Heart right ventricle (tissue), 16 donors: ENCODE measurements around the gene ODAD4. TPM values are rescaled to one million over a fixed set of nuclear protein-coding genes. Genes with fewer than 3 reads are reported as not detected.
"Not testable (repeated sequence)": the region's sequence is repeated elsewhere in the genome, so short reads cannot be mapped to it uniquely, and the experiment has no call there.

Source experiments
- ATAC-seq, 8 donors: fragments of 200-7000 bp; cut with Tn5 transposase; one replicate each; pipeline ENCODE4 v1.9.1; 2020; ENCODE audit warnings: mild to moderate bottlenecking in 8 of 8, moderate library complexity in 8 of 8, moderate number of reproducible peaks in 1 of 8
- DNase-seq, 2 donors: peaks; one replicate each; pipeline ENCODE4 v3.0.0-alpha.2; 2020
- H3K27ac ChIP-seq, 10 donors: fragments of 200-600 bp; sonication (generic) in 2 of 10; one replicate each; pipeline versions ENCODE4 v1.5.0 to v1.8.0; 2020 to 2022; ENCODE audit warnings: mild to moderate bottlenecking in 3 of 10
- H3K27me3 ChIP-seq, 7 donors: fragments of 200-600 bp; one replicate each; pipeline ENCODE4 v1.8.0; 2021 to 2022; ENCODE audit warnings: mild to moderate bottlenecking in 2 of 7
- H3K36me3 ChIP-seq, 9 donors: fragments of 200-600 bp; sonication (generic) in 1 of 9; one replicate each; pipeline versions ENCODE4 v1.5.0 to v1.8.0; 2020 to 2022; ENCODE audit warnings: mild to moderate bottlenecking in 2 of 9
- H3K4me1 ChIP-seq, 9 donors: fragments of 200-600 bp; sonication (generic) in 1 of 9; one replicate each; pipeline versions ENCODE4 v1.5.0 to v1.8.0; 2020 to 2022; ENCODE audit warnings: mild to moderate bottlenecking in 4 of 9
- H3K4me3 ChIP-seq, 10 donors: fragments of 200-600 bp; sonication (generic) in 2 of 10; one replicate each; pipeline versions ENCODE4 v1.5.0 to v1.8.0; 2020 to 2022; ENCODE audit warnings: mild to moderate bottlenecking in 7 of 10, moderate library complexity in 2 of 10
- H3K9me3 ChIP-seq, 11 donors: fragments of 200-600 bp in 10 of 11; sonication (generic) in 2 of 11; one replicate each; pipeline versions ENCODE4 v1.5.0 to v1.8.0; 2013 to 2022; ENCODE audit warnings: mild to moderate bottlenecking in 2 of 11, control low read depth in 1 of 11, moderate library complexity in 1 of 11
- CTCF ChIP-seq, 9 donors: fragments of 200-600 bp; sonication (generic) in 2 of 9; IDR thresholded peaks; one replicate each; pipeline versions ENCODE4 v1.5.0 to v1.8.0; 2021 to 2022; ENCODE audit warnings: antibody characterized with exemption in 9 of 9, mild to moderate bottlenecking in 5 of 9, moderate library complexity in 1 of 9
- WGBS, 2 donors: extraction: QIAGEN DNeasy Blood & Tissue Kit; methylation state at CpG; one replicate each; pipeline ENCODE4 v1.1.7; 2013; ENCODE audit warnings: inconsistent platforms in 1 of 2; 5-methylcytosine and 5-hydroxymethylcytosine counted together
- intact Hi-C, 10 donors: fragments of 100-400 bp; cut with DNase I; formaldehyde crosslinking; loops; one replicate each; pipeline versions ENCODE4 v1.11.1 to v1.14.2; 2022
- polyA plus RNA-seq, 2 donors: library from polyadenylated mRNA; stranded (reverse); fragments of 200-250 nt; gene quantifications; one replicate each; pipeline ENCODE4 v1.2.3, GENCODE V29; 2013
- total RNA-seq, 10 donors: library from RNA; stranded (reverse); fragmentation: NEBNext Ultra II Directional in 3 of 10; extraction: Animal tissue kit (Norgen Biotek cat#: 25700) in 3 of 10; gene quantifications; one replicate each; pipeline versions ENCODE4 v1.2.1 to v1.2.4, GENCODE V29; 2021 to 2023
- donor health status: Arrhythmogenic right ventricular cardiomyopathy.
- donor health status: ischemic (EF 13 %, LVEDD 7.1; RV severe dilation, severe dysfunction).
- donor health status: healthy with polysubstance abuse.
- donor health status: DM: no; HTN: yes; CAD: no.
- donor health status: DM: no; HTN: no; CAD: no.
- donor health status: ischemic (EF 25% LVEDD 6.9; RV normal size, moderate dysfunction).
- donor health status: ischemic (EF 25% LVEDD 5.7; RV mildly dilated, moderate dysfunction).
- donor health status: healthy.
- donor health status: DM: yes; HTN: yes; CAD: no.
- donor health status: Ischemic cardiomyopathy.
- donor health status: ischemic (EF 35%, LVEDD 5.7; RV mildly dilated, moderate dysfunction).
- donor health status: nonischemic (EF 11% LVEDD 7.7; RV severe dilation, severe dysfunction).
- donor health status: DM: yes; HTN: yes; CAD: no.
- donor health status: PGD.
- donor health status: ischemic (EF 29% LVEDD 5.4; RV normal size, mild dysfunction).
- donor health status: nonischemic (EF 23%, LVEDD 6.1; RV moderate dilation, normal function).

ODAD4 gene
- total and polyA plus RNA-seq, 12 donors = 0.23 to 1.6 (median 0.69) TPM

GRCh38 chr17:42010898-42011516, 80.6 kb downstream of the ODAD4 start:
- peaks cover 0 to 98% (median 94%) of the 10 kb centered on the region in 9 donors for H3K4me1 ChIP-seq
- peak overlapping the region in 4 of 10 donors; percentile 7 to 38 (median 34) for H3K27ac ChIP-seq

GRCh38 chr17:42012363-42012762, 81.9 kb downstream of the ODAD4 start:
- peaks cover 0 to 89% (median 85%) of the 10 kb centered on the region in 9 donors for H3K4me1 ChIP-seq

More at GRCh38 chr17:42010898-42011516, 80.6 kb downstream of the ODAD4 start:
- Histone ChIP-seq H3K4me3 (no peak overlapping the region), H3K9me3 (no peaks in the 10 kb centered on the region), H3K36me3 (peaks cover 0 to 15% (median 0%) of the 10 kb centered on the region in 9 donors), H3K27me3 (no peaks in the 10 kb centered on the region)
- no peak for ATAC-seq
- no peak for TF ChIP-seq CTCF (IDR thresholded peaks at IDR 0.05)
- DNase-seq = no peak
- intact Hi-C loops = loop anchor here in 1 of 10 donors (5.0 kb wide), 1 partner anchor 44 kb away; the partner anchor contains the start of gene CNP
- 95 to 97% methylated on average over 3 of the region's 3 CpGs for WGBS, 2 donors

GRCh38 chr17:42013740-42014139, 83.3 kb downstream of the ODAD4 start:
- H3K27me3 ChIP-seq, H3K9me3 ChIP-seq, ATAC-seq, DNase-seq, H3K4me3 ChIP-seq: not testable (repeated sequence)
- WGBS, 2 donors = 92 to 93% methylated on average over 12 of the region's 12 CpGs
- peaks cover 0 to 89% (median 82%) of the 10 kb centered on the region in 9 donors for H3K4me1 ChIP-seq
- peak overlapping the region in 4 of 10 donors; percentile 3 to 54 (median 18) for H3K27ac ChIP-seq
- H3K36me3 ChIP-seq = peaks cover 0 to 15% (median 0%) of the 10 kb centered on the region in 9 donors
- intact Hi-C loops = loop anchor here in 1 of 10 donors (5.0 kb wide), 1 partner anchor 46 kb away; the partner anchor contains the start of gene CNP

More at GRCh38 chr17:42012363-42012762, 81.9 kb downstream of the ODAD4 start:
- H3K4me3 ChIP-seq, DNase-seq, ATAC-seq, H3K27me3 ChIP-seq, H3K9me3 ChIP-seq: not testable (repeated sequence)
- 82 to 85% methylated on average over 4 of the region's 4 CpGs for WGBS, 2 donors
- H3K27ac ChIP-seq = peak overlapping the region in 1 of 10 donors; percentile 54
- intact Hi-C loops = loop anchor here in 1 of 10 donors (5.0 kb wide), 1 partner anchor 45 kb away; the partner anchor contains the start of gene CNP
- H3K36me3 ChIP-seq = peaks cover 0 to 15% (median 0%) of the 10 kb centered on the region in 9 donors

Other genes with a start within 250 kb of the ODAD4 start
- 1,000 to 10,000 TPM; 1,115 to 1,330 (median 1,284) TPM for gene EIF1, start 241.7 kb upstream of the ODAD4 start, total RNA-seq
- gene EIF1, start 241.7 kb upstream of the ODAD4 start, polyA plus RNA-seq = 1,000 to 10,000 TPM in 1 of 2 donors, 100 to 1,000 TPM in 1; 551 to 1,123 TPM
- not detected for gene GAST, start 218.3 kb upstream of the ODAD4 start, total RNA-seq
- gene GAST, start 218.3 kb upstream of the ODAD4 start, polyA plus RNA-seq = not detected
- under 1 TPM in 1 of 10 donors, not detected in 9; 0.18 TPM for gene HAP1, start 196.0 kb upstream of the ODAD4 start, total RNA-seq
- under 1 TPM in 1 of 2 donors, not detected in 1; 0.03 TPM for gene HAP1, start 196.0 kb upstream of the ODAD4 start, polyA plus RNA-seq
- 100 to 1,000 TPM; 113 to 217 (median 156) TPM for gene JUP, start 143.9 kb upstream of the ODAD4 start, total RNA-seq
- gene JUP, start 143.9 kb upstream of the ODAD4 start, polyA plus RNA-seq = 10 to 100 TPM; 80.2 to 95.8 TPM
- gene P3H4, start 118.7 kb upstream of the ODAD4 start, total RNA-seq = 1 to 10 TPM; 2.0 to 7.5 (median 3.8) TPM
- gene P3H4, start 118.7 kb upstream of the ODAD4 start, polyA plus RNA-seq = 1 to 10 TPM; 5.6 to 7.3 TPM
- 10 to 100 TPM in 4 of 10 donors, 1 to 10 TPM in 6; 4.8 to 31.8 (median 8.7) TPM for gene FKBP10, start 117.6 kb upstream of the ODAD4 start, total RNA-seq
- gene FKBP10, start 117.6 kb upstream of the ODAD4 start, polyA plus RNA-seq = 10 to 100 TPM; 27.8 to 29.3 TPM
- gene NT5C3B, start 94.4 kb upstream of the ODAD4 start, total RNA-seq = 10 to 100 TPM; 14.5 to 25.0 (median 20.5) TPM
- 10 to 100 TPM; 42.1 to 48.5 TPM for gene NT5C3B, start 94.4 kb upstream of the ODAD4 start, polyA plus RNA-seq
- gene KLHL10, start 92.8 kb upstream of the ODAD4 start, total RNA-seq = under 1 TPM in 4 of 10 donors, not detected in 6; 0.12 to 0.25 (median 0.18) TPM
- under 1 TPM in 1 of 2 donors, not detected in 1; 0.01 TPM for gene KLHL10, start 92.8 kb upstream of the ODAD4 start, polyA plus RNA-seq
- gene KLHL11, start 65.2 kb upstream of the ODAD4 start, total RNA-seq = 1 to 10 TPM; 2.1 to 4.9 (median 3.6) TPM
- 1 to 10 TPM; 1.4 TPM for gene KLHL11, start 65.2 kb upstream of the ODAD4 start, polyA plus RNA-seq
- 10 to 100 TPM; 22.0 to 42.2 (median 25.2) TPM for gene ACLY, start 11.7 kb upstream of the ODAD4 start, total RNA-seq
- gene ACLY, start 11.7 kb upstream of the ODAD4 start, polyA plus RNA-seq = 10 to 100 TPM; 12.1 to 27.0 TPM
- 10 to 100 TPM; 19.4 to 42.7 (median 26.2) TPM for gene CNP, start 36.2 kb downstream of the ODAD4 start, total RNA-seq
- 10 to 100 TPM; 17.2 to 25.6 TPM for gene CNP, start 36.2 kb downstream of the ODAD4 start, polyA plus RNA-seq
- 10 to 100 TPM; 68.8 to 90.0 (median 80.5) TPM for gene DNAJC7, start 86.8 kb downstream of the ODAD4 start, total RNA-seq
- 100 to 1,000 TPM in 1 of 2 donors, 10 to 100 TPM in 1; 93.7 to 121 TPM for gene DNAJC7, start 86.8 kb downstream of the ODAD4 start, polyA plus RNA-seq
- gene NKIRAS2, start 89.5 kb downstream of the ODAD4 start, total RNA-seq = 10 to 100 TPM; 50.1 to 64.1 (median 57.2) TPM
- gene NKIRAS2, start 89.5 kb downstream of the ODAD4 start, polyA plus RNA-seq = 10 to 100 TPM; 51.4 to 61.2 TPM
- 1 to 10 TPM in 3 of 10 donors, under 1 TPM in 7; 0.46 to 1.2 (median 0.88) TPM for gene C17orf113, start 120.0 kb downstream of the ODAD4 start, total RNA-seq
- 1 to 10 TPM in 1 of 2 donors, under 1 TPM in 1; 0.26 to 1.2 TPM for gene C17orf113, start 120.0 kb downstream of the ODAD4 start, polyA plus RNA-seq
- gene ZNF385C, start 167.9 kb downstream of the ODAD4 start, total RNA-seq = under 1 TPM in 9 of 10 donors, not detected in 1; 0.16 to 0.56 (median 0.24) TPM
- under 1 TPM; 0.09 to 0.29 TPM for gene ZNF385C, start 167.9 kb downstream of the ODAD4 start, polyA plus RNA-seq
- 1 to 10 TPM; 2.2 to 8.4 (median 4.0) TPM for gene DHX58, start 182.1 kb downstream of the ODAD4 start, total RNA-seq
- gene DHX58, start 182.1 kb downstream of the ODAD4 start, polyA plus RNA-seq = 10 to 100 TPM in 1 of 2 donors, 1 to 10 TPM in 1; 3.4 to 16.9 TPM
- gene KAT2A, start 190.8 kb downstream of the ODAD4 start, total RNA-seq = 10 to 100 TPM in 9 of 10 donors, 1 to 10 TPM in 1; 9.3 to 29.7 (median 13.3) TPM
- gene KAT2A, start 190.8 kb downstream of the ODAD4 start, polyA plus RNA-seq = 100 to 1,000 TPM in 1 of 2 donors, 10 to 100 TPM in 1; 20.6 to 118 TPM
- under 1 TPM in 1 of 10 donors, not detected in 9; 0.23 TPM for gene HSPB9, start 192.2 kb downstream of the ODAD4 start, total RNA-seq
- gene HSPB9, start 192.2 kb downstream of the ODAD4 start, polyA plus RNA-seq = under 1 TPM; 0.01 to 0.29 TPM
- gene RAB5C, start 224.4 kb downstream of the ODAD4 start, total RNA-seq = 10 to 100 TPM; 24.6 to 64.4 (median 35.3) TPM
- 10 to 100 TPM; 33.3 to 76.5 TPM for gene RAB5C, start 224.4 kb downstream of the ODAD4 start, polyA plus RNA-seq